Effector memory CD8-positive, alpha-beta T cell (primary cell): Measurements from ENCODE around the gene ZNF622.

Experiments used
- ATAC-seq: fragments of 150-1000 bp; cut with Tn5 transposase; replicated peaks from 2 replicates; pipeline ENCODE4 v1.10.0; 2021; ENCODE audit warnings: mild to moderate bottlenecking, moderate library complexity
- DNase-seq, 3 experiments: peaks; one replicate each; pipeline ENCODE4 v3.0.0; 2021
- H3K27ac Mint-ChIP-seq, 2 donors: one replicate each; pipeline ENCODE4 v1.8.0; 2022; ENCODE audit warnings: mild to moderate bottlenecking in 2 of 2, mixed read lengths in 2 of 2, moderate library complexity in 2 of 2
- H3K27me3 Mint-ChIP-seq, 2 donors: one replicate each; pipeline ENCODE4 v1.8.0; 2022; ENCODE audit warnings: mixed read lengths in 2 of 2
- H3K36me3 Mint-ChIP-seq: one replicate; pipeline ENCODE4 v1.8.0; 2022; ENCODE audit warnings: mild to moderate bottlenecking, moderate library complexity, mixed read lengths; ENCODE audit not compliant: insufficient read depth
- H3K4me1 Mint-ChIP-seq, 2 donors: one replicate each; pipeline ENCODE4 v1.8.0; 2022; ENCODE audit warnings: low read depth in 2 of 2, mixed read lengths in 2 of 2
- H3K4me3 Mint-ChIP-seq, 2 donors: one replicate each; pipeline ENCODE4 v1.8.0; 2022; ENCODE audit warnings: mild to moderate bottlenecking in 2 of 2, mixed read lengths in 2 of 2, moderate library complexity in 2 of 2
- H3K9me3 Mint-ChIP-seq, 2 donors: one replicate each; pipeline ENCODE4 v1.8.0; 2022; ENCODE audit warnings: mixed read lengths in 2 of 2
- total RNA-seq, 9 experiments: gene quantifications; one replicate each; lab custom pipeline; 2026; lab: John Stamatoyannopoulos, UW

Gene ZNF622
- 40.4 to 84.7 (median 69.9) reads per million in 9 experiments for total RNA-seq

GRCh38 chr5:16465544-16466432 lies at the start of gene ZNF622:
Gene ZNF622, minus strand, starts transcription at chr5:16465800. Its CDS starts 135 bp downstream, at chr5:16465665.
- ATAC-seq (peak; percentile 94), DNase-seq (peak; percentile 84 to 85 (median 85))
- Mint-ChIP-seq H3K27me3 (no peaks in the 10 kb centered on the region), H3K9me3 (no peaks in the 10 kb centered on the region), H3K36me3 (peaks cover 52% of the 10 kb centered on the region), H3K4me1 (peaks cover 59 to 72% of the 10 kb centered on the region in 2 donors), H3K4me3 (peak within 1 kb of the TSS; percentile 96 to 99), H3K27ac (peak within 1 kb of the TSS; percentile 97)

GRCh38 chr5:16510098-16510497 lies 44.5 kb upstream of the ZNF622 start:
- Mint-ChIP-seq H3K36me3 (no peaks in the 10 kb centered on the region), H3K9me3 (no peaks in the 10 kb centered on the region), H3K27me3 (no peaks in the 10 kb centered on the region), H3K27ac (no peak overlapping the region), H3K4me3 (no peak overlapping the region), H3K4me1 (peaks cover 8 to 12% of the 10 kb centered on the region in 2 donors)
- no peak for DNase-seq
- no peak for ATAC-seq

- H3K27ac Mint-ChIP-seq, result peak overlapping the region in 1 of 2 donors; percentile 68
- DNase-seq (no peak), ATAC-seq (no peak)
- H3K27me3 Mint-ChIP-seq, result no peaks in the 10 kb centered on the region
- peaks cover 14 to 18% of the 10 kb centered on the region in 2 donors for H3K4me1 Mint-ChIP-seq
- no peaks in the 10 kb centered on the region for H3K9me3 Mint-ChIP-seq
- no peak overlapping the region for H3K4me3 Mint-ChIP-seq
- H3K36me3 Mint-ChIP-seq, result no peaks in the 10 kb centered on the region
Measured at GRCh38 chr5:16508730-16509531, 43.3 kb upstream of the ZNF622 start.

- Mint-ChIP-seq H3K36me3 (no peaks in the 10 kb centered on the region), H3K27ac (no peak overlapping the region), H3K27me3 (no peaks in the 10 kb centered on the region), H3K4me1 (peaks cover 16 to 18% of the 10 kb centered on the region in 2 donors), H3K9me3 (no peaks in the 10 kb centered on the region), H3K4me3 (no peak overlapping the region)
- ATAC-seq (no peak), DNase-seq (no peak)
Measured at GRCh38 chr5:16507716-16508115, 42.1 kb upstream of the ZNF622 start.

GRCh38 chr5:16505904-16506303 lies 40.3 kb upstream of the ZNF622 start:
- no peaks in the 10 kb centered on the region for H3K36me3 Mint-ChIP-seq
- no peak overlapping the region for H3K27ac Mint-ChIP-seq
- no peak for ATAC-seq
- no peak for DNase-seq
- H3K9me3 Mint-ChIP-seq, result no peaks in the 10 kb centered on the region
- H3K4me3 Mint-ChIP-seq, result no peak overlapping the region
- H3K27me3 Mint-ChIP-seq, result no peaks in the 10 kb centered on the region
- peaks cover 16 to 18% of the 10 kb centered on the region in 2 donors for H3K4me1 Mint-ChIP-seq

GRCh38 chr5:16505140-16505891 lies 39.7 kb upstream of the ZNF622 start:
- no peaks in the 10 kb centered on the region for H3K27me3 Mint-ChIP-seq
- H3K4me3 Mint-ChIP-seq, result no peak overlapping the region
- H3K36me3 Mint-ChIP-seq, result no peaks in the 10 kb centered on the region
- no peaks in the 10 kb centered on the region for H3K9me3 Mint-ChIP-seq
- H3K4me1 Mint-ChIP-seq, result peaks cover 14 to 16% of the 10 kb centered on the region in 2 donors
- no peak for DNase-seq
- ATAC-seq, result no peak
- H3K27ac Mint-ChIP-seq, result peak overlapping the region in 1 of 2 donors; percentile 22

GRCh38 chr5:16504571-16504970 lies 39.0 kb upstream of the ZNF622 start:
- ATAC-seq (no peak), DNase-seq (no peak)
- Mint-ChIP-seq H3K9me3 (no peaks in the 10 kb centered on the region), H3K4me1 (peaks cover 14 to 16% of the 10 kb centered on the region in 2 donors), H3K27me3 (no peaks in the 10 kb centered on the region), H3K4me3 (no peak overlapping the region), H3K27ac (peak overlapping the region in 1 of 2 donors; percentile 22), H3K36me3 (no peaks in the 10 kb centered on the region)

GRCh38 chr5:16502866-16503265 lies 37.3 kb upstream of the ZNF622 start:
- Mint-ChIP-seq H3K27ac (no peak overlapping the region), H3K4me3 (no peak overlapping the region), H3K4me1 (peaks cover 14 to 16% of the 10 kb centered on the region in 2 donors), H3K27me3 (no peaks in the 10 kb centered on the region), H3K36me3 (no peaks in the 10 kb centered on the region), H3K9me3 (no peaks in the 10 kb centered on the region)
- ATAC-seq, result no peak
- no peak for DNase-seq

- H3K27me3 Mint-ChIP-seq, result no peaks in the 10 kb centered on the region
- H3K36me3 Mint-ChIP-seq, result no peaks in the 10 kb centered on the region
- no peak overlapping the region for H3K4me3 Mint-ChIP-seq
- H3K27ac Mint-ChIP-seq, result no peak overlapping the region
- H3K4me1 Mint-ChIP-seq, result peaks cover 6 to 13% of the 10 kb centered on the region in 2 donors
- ATAC-seq (no peak), DNase-seq (no peak)
- H3K9me3 Mint-ChIP-seq, result no peaks in the 10 kb centered on the region
Measured at GRCh38 chr5:16500024-16500423, 34.4 kb upstream of the ZNF622 start.

GRCh38 chr5:16497546-16497945 lies 31.9 kb upstream of the ZNF622 start:
- no peak for ATAC-seq
- H3K4me3 Mint-ChIP-seq, result no peak overlapping the region
- H3K9me3 Mint-ChIP-seq, result no peaks in the 10 kb centered on the region
- DNase-seq, result no peak
- no peaks in the 10 kb centered on the region for H3K27me3 Mint-ChIP-seq
- no peaks in the 10 kb centered on the region for H3K36me3 Mint-ChIP-seq
- H3K27ac Mint-ChIP-seq, result no peak overlapping the region
- peaks cover 0 to 3% of the 10 kb centered on the region in 2 donors for H3K4me1 Mint-ChIP-seq

- H3K4me1 Mint-ChIP-seq, result peaks cover 0 to 4% of the 10 kb centered on the region in 2 donors
- H3K4me3 Mint-ChIP-seq, result no peak overlapping the region
- no peaks in the 10 kb centered on the region for H3K27me3 Mint-ChIP-seq
- H3K27ac Mint-ChIP-seq, result no peak overlapping the region
- no peaks in the 10 kb centered on the region for H3K36me3 Mint-ChIP-seq
- ATAC-seq (no peak), DNase-seq (no peak)
- H3K9me3 Mint-ChIP-seq, result no peaks in the 10 kb centered on the region
Measured at GRCh38 chr5:16493261-16493660, 27.7 kb upstream of the ZNF622 start.

GRCh38 chr5:16492398-16493140 lies 27.0 kb upstream of the ZNF622 start:
- no peaks in the 10 kb centered on the region for H3K36me3 Mint-ChIP-seq
- no peak for ATAC-seq
- peak overlapping the region in 1 of 2 donors; percentile 65 for H3K27ac Mint-ChIP-seq

More at GRCh38 chr5:16492398-16493140, 27.0 kb upstream of the ZNF622 start:
- DNase-seq, result no peak
- Mint-ChIP-seq H3K4me3 (no peak overlapping the region), H3K9me3 (no peaks in the 10 kb centered on the region), H3K27me3 (no peaks in the 10 kb centered on the region), H3K4me1 (peaks cover 0 to 4% of the 10 kb centered on the region in 2 donors)
